HG03558 (cell line): Measurements from ENCODE around the gene VASN.

Source experiments
- ATAC-seq: cut with Tn5 transposase; IDR thresholded peaks from one replicate; pipeline ENCODE4 v1.9.1; 2021; ENCODE audit warnings: moderate number of reproducible peaks; ENCODE audit not compliant: unreplicated experiment; ENCODE audit errors: extremely low read depth

Gene VASN

DNA sequence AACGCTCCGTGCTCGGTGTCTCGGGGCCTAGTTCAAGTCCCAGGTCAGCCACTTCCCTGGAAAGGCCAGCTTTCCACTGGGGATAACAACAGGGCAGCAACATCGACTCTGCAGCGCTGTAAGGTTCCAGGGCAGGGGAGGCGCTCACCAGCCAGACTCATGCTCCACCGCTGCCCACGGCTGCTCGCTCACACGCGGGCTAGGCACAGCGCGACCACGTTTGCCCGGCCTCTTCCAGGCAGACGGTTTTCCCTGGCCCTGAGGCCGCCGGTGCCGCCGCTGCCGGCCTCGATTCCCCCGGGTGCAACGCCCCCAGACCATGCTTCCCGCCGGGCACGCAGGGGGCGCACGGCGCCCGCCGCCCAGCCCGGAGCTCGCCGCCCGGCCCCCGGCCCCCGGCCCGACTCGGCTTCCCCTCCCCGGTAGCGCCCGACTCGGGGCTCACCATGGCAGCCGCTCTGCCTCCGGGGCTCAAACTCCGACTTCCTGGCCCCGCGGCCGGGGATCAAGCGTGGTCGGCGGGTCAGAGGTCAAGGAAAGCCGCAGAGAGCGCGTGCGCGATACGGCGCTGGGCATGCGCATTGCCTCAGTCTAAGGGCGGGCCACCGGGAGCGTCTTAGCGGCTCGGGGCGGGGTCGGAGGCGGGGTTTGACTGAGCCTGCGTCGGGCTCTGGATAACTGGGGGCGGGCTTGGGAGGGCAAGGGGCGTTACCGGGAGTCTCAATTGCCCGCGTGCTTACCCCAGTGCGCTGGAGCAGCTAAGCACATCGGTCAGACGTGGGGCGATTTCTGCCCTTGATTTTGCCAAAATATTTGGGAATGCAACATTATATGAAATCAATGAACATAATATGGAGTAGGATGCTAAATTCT lies 20.6 kb upstream of the VASN start, which contains the start of gene PAM16:
TSS of gene PAM16 (minus strand) at position 535 of the 873 bp plus-strand sequence. CDS start at position 448, 87 bp downstream.
- ATAC-seq, result peak; percentile 78

DNA sequence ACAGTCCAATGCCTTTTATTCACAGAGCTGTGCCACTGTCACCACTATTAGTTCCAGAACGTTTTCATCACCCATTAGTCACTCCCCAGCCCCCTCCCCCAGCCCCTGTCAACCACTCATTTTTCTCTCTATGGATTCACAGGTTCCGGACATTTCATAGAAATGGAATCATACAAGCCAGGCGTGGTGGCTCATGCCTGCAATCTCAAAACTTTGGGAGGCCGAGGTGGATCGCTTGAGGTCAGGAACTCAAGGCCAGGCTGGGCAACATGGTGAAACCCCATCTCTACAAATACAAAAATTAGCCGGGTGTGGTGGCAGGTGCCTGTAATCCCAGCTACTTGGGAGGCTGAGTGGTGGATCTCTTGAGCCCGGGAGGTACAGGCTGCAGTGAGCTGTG lies 19.8 kb upstream of the VASN start:
- no peak for ATAC-seq

DNA sequence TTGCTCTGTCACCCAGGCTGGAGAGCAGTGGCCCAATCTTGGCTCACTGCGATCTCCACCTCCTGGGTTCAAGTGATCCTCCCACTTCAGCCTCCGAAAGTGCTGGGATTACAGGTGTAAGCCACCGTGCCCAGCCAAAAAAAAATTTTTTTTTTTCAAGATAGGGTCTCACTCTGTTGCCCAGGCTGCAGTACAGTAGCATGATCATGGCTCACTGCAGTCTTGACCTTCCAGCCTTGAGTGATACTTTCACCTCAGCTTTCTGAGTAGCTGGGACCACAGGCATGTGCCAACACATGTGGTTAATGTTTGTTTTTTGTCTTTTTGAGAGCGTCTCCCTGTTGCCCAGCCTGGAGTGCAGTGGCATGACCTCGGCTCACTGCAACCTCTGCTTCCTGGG lies 18.8 kb upstream of the VASN start:
- no peak for ATAC-seq

GRCh38 chr16:4353675-4354074 lies 18.0 kb upstream of the VASN start:
- ATAC-seq, result no peak

DNA sequence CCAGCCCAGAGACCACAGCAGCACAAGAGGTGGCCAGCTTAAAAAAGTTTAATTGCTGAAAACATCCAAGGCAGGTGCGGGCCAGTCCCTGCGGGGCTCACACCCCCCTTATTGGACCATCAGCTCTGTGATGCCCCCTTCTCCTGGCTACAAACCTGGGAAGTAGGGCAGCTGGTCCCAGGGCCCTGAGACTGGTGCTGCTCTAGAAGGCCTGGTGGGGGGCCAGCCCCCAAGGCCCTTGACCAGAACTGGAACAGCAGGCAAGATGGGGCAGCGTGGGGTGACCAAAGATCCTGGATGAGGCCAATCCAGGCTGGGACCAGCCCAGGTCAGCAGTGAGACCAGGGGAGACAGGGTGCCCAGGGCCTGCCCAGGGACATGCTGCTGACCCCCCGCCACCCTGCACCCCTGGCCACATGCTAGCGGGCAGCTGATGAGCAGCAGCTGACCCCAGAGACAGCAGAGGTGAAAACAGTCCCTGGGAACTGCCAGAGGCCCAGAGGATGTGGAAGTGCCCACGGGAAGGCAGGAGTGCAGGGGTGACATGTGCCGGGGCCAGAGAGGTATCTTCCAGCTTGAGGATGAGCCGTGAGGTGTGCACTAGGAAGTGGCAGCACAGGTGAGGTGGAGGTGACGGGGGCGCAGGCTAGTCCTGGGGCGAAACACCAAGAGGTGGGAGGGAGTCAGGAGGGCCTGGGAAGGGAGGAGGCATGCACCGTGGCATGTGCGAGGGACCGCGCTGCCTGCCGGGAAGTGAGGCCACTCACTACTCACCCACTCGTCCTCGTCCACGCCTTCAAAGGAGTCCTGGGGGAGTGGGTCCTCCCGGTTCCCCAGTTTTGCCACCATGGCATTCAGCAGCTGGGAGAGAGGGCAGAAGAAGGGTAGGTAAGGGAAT lies 16.9 kb upstream of the VASN start:
- ATAC-seq, result no peak

- ATAC-seq, result no peak
Observed at GRCh38 chr16:4356820-4357219, 14.8 kb upstream of the VASN start.

GRCh38 chr16:4358236-4358635 lies 13.4 kb upstream of the VASN start:
- no peak for ATAC-seq

DNA sequence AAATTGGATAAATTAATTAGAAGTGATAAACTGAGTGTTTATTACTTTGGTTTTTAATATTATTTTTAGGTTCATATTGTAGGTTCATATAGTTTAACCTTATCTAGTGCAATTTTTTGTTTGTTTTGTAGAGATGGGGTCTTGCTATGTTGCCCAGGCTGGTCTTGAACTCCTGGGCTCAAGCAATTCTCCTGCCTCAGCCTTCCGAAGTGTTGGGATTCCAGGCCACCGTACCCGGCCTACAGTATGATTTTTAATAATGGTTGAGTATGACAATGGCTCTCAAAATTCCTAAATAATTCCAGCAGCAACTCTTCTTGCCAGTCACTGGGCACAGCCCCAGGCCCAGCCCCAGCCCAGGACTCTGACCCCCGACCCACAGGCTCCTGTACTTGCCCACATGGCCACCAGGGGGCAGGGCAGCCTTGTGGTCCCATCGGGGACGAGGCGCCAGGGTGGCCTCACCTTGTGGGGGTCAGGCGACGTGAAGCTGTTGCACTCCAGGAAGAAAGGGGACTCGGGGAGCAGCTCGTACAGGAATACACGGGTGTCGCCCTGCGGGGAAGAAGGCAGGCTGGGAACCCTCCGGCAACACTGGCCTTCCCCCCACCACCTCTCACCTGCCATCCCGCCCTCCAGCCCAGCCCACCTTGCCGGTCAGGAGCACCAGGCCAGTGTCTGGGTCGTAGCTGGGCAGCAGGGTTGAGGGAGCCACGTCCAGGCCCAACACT lies 12.7 kb upstream of the VASN start:
- no peak for ATAC-seq

GRCh38 chr16:4359914-4360313 lies 11.7 kb upstream of the VASN start:
- ATAC-seq, result no peak

GRCh38 chr16:4360538-4361021 lies 11.1 kb upstream of the VASN start:
- no peak for ATAC-seq

GRCh38 chr16:4361033-4361943 lies 10.4 kb upstream of the VASN start:
- ATAC-seq, result no peak

DNA sequence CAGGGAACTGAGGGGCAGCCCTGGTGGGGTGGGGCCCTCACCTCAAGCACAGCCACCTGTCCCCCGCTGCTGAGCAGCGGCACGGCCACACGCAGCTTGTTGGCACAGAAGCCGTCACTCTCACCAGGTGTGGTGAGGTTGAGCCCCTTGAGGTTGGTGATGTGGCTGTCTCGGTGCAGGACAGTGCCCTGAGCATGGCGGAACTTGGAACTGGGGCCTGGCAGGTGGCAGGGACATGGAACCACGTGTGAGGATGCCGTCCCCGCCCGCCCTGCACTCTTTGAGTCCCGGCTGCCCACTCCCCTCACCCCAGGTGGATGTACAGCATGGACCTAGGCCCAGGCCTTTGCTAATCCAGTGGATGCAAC lies 9.7 kb upstream of the VASN start:
- ATAC-seq, result no peak

- ATAC-seq, result no peak
Observed at GRCh38 chr16:4362476-4363135, 9.0 kb upstream of the VASN start.

DNA sequence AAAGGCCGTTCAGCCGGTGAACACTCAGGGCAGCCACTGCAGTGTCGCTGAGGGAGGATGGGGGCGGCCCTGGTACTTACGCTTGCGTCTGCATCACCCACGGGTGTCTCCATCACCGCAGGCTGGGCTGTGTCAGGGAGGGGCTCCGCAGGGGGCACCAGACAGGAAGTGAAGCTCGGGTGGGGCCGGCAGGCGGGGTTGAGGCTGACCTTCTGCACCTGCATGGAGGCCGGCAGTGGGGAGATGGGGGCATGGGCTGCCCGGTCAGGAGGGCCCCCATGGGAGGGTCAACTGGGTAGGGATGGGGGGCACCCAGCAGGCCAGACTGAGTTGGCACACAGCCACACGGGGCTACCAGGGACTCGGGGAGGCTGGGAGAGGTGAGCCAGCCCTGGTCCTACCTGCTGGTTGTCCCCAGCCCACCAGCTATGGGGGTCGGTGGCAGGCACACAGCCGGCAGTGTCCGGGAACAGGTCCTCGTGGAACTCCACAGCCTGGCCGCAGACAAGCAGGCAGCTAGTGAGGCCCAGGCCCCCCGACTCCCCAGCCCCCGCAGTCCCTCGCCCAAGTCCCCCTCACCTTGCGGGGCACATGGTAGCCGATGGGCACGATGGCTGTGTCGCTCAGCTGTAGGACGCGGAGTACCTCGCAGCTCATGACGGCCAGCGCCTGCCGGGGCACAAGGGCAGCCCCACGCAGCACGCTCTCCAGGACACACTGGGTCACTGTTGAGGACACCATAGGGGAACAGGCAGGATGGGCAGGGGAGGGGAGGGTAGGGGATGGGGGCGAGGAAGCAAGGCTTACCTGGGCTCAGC lies 7.2 kb upstream of the VASN start:
- no peak for ATAC-seq

GRCh38 chr16:4365014-4365406 lies 6.6 kb upstream of the VASN start:
- no peak for ATAC-seq

DNA sequence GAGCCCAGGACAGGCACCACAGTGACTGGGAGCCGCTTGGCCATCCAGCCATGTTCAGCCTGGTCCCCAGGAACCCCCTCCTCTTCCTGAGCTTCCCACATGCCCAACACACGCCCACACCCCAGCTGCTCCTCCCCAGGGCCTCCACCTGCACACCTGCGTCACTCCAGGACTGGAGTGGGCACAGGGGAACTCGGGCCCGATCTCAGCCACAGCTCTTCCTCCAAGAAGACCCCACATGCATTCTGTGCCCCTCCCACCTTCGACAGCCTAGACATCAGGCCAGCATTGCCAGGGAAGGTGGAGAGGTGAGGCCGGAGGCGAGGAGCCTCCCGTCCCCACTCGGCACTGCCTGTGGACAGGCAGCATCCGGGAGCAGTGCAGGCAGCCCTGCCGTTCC lies 6.0 kb upstream of the VASN start:
- ATAC-seq, result no peak

- no peak for ATAC-seq
Observed at GRCh38 chr16:4366016-4366415, 5.6 kb upstream of the VASN start.

DNA sequence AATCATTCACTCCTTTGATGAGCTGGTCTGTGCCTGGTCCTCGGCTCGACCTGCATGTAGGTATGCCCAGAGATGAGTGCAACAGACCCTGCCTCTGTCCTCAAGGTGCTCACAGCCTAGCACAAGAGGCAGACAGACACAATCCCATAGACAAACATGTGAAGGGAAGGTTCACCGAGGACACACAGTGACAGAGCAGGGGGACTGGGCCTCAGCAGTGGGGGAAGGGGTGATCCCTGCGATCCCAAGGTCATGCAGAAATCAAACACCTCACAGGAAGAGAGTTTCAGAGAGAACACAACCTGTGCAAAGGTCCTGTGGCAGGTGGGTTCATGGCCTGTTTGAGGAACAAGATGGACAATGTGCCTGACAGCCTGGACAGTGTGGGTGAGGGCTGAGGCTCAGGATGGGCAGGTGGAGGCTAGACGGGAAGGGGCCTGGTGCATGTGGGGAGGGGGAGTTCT lies 4.2 kb upstream of the VASN start:
- no peak for ATAC-seq
